GM19328 (cell line): ENCODE data around the gene RASSF4.

ENCODE experiments used
- ATAC-seq: cut with Tn5 transposase; IDR thresholded peaks from one replicate; pipeline ENCODE4 v1.9.1; 2021; ENCODE audit warnings: mild to moderate bottlenecking, moderate library complexity; ENCODE audit not compliant: unreplicated experiment

The RASSF4 gene

DNA sequence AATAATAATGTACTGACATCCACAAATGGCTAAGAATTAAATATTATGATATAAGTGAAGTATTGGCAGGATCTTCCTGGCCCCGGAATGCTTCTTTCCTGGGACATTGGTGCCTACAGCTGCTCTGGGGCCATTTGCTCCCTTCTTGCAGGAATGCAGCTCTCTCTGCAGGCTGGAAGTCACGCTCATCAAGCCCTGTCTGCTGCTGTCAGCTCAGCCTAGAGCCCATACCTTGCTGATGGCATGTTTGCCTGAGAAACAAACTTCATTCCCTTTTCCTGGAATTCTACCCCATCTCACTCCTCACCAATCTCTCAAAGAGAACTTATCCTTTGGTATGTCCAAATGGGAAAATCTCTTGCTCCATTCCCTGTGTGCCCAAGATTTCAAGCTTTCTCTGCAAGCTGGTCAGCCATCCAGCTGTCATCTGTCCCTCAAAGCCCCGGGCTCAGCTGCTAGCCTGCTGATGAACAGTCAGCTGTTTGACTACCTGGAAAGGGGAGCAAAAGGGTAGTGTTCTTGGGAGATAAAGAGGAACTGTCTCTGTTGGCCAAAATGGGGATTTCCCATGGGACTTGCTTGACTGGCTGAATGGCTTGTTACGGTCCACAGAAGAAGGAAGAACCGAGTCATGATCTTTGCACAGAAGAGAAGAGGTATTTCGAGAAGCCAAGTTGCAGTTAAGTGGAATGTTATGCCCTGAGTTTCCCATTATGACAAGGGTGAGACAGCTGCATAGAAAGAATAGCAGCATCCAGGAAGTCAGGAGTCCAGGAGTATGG lies 12.0 kb upstream of the RASSF4 start:
- ATAC-seq = peak; percentile 51

DNA sequence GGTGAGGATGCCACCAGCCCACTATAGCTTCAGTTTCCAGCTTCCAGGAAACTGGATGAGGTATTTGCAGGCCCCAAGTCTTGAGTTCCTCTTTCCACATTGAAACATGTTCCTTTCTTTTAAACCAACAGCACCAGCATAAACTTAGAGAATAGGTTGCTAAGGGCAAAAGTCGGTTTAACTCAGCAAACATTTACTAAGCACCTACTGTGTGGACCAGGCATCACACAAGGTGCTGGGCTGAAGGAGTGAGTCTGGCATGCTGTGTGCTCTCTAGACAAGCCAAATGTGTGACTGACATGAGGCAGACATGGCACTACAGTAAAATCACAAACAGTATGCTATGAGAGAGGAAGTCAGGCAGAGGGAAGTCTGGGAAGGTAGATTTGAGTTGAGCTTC lies 11.0 kb upstream of the RASSF4 start:
- ATAC-seq = no peak

DNA sequence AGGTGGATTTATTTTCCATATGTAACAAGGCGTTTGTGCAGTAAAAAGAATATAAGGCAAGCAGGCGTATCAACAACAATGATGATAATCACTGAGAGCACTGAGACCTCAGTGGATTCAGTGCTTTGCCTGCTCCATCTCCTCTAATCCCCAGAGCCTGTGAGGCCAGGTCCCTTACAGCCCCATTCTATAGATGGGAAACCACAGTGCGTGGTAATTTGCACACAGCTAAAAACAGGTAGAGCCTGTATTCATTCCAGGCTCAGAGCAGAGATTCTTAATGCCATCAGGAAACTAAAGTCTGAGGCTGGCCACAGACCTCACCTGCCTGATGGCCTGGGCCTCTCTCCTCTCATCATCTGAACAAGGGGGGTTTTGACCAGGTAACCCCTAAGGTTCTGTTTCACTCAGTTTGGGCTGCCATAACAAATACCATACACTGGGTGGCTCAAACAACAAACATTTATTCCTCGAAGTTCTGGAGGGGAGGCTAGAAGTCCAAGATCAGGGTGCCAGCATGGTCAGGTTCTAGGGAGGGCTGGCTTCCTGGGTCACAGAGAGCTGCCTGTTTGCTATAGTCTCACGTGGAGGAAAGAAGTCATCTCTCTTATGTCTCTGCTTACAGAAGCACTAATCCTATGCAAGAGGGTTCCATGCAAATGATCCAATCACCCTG lies 10.3 kb upstream of the RASSF4 start:
- ATAC-seq = no peak

- no peak for ATAC-seq
These were observed 9.7 kb upstream of the RASSF4 start for GRCh38 chr10:44949915-44950314.

GRCh38 chr10:44950326-44951225 lies 9.0 kb upstream of the RASSF4 start:
- no peak for ATAC-seq

DNA sequence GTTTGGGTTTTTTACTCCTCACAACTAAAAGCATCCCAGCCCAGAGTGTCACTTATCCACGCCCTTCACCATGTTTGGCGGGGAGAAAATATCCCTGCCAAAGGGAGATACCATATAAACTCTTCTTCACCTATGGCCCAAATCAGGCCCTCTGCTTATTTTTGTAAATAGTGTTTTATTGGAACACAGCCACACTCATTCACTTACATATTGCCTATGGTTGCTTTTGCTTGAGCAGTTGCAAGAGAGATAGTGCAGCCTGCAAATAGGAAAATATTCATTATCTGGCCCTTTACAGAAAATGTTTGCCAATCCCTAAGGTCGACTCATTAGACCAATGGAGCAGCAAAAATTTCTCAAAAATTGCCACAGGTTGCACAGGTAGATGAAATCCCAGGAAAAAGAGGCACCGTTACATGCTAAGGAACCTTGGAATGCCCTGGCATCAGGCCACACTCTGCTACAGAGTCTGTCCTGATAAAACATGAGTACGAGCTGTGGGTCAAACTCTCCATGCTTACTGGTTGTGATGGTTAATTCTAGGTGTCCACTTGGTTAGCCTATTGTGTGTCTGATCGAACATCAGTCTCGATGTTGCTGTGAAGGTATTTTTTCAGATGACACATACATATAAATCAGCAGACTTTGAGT lies 7.9 kb upstream of the RASSF4 start:
- ATAC-seq = no peak

DNA sequence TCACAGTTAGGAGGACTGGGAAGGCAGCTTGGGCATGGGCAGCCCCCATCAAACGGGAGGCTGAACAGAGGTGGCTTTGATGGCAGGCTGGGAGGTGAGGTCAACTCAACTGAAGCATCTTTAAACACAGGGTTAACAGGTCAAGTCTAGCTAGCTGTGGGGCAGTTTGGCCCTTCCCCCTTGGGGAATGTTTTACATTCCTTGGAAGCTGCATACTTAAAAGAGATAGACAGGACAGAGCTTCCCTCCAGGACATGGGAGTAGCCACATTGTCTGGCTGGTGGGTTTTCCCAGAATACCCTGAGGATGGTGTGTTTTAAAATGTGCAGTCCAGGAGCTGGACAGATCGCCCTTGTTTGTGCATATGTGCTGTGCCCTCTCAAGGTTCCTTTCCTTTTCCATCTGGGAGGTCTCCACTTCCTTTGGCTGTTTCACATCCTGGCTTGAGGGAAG lies 6.8 kb upstream of the RASSF4 start:
- no peak for ATAC-seq

GRCh38 chr10:44954042-44954441 lies 5.6 kb upstream of the RASSF4 start:
- no peak for ATAC-seq

- ATAC-seq = no peak
These were observed 4.6 kb upstream of the RASSF4 start for GRCh38 chr10:44954962-44955361.

DNA sequence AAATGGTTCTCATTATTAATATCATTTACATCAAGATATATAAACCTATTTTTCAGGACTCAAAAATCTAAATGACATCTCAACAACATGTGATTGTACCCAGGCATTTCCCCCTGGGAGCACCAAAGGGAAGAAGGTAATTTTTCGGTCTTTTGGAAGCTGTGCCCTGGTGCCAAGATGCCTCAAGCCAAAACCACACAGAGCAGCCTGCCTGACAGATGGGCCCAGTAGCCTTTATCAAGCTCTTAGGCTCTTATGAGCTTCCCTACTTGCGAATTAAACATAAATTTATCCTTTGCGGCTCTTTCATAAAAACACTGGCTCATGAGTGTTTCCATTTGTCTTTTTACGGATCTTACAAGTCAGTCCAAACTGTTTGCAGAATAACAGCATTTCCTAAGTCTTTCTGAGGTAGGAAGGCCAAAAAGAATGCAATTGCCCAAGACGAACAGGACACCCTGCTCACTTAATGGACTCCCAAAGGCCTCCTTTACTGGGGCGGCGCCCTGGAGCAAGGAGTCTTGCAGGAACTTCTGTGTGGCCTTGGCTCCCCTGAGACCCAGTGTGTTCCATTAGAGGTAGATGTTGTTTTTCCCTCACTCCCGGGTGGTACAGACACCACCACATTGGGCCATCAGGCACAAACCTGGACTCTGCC lies 4.1 kb upstream of the RASSF4 start:
- ATAC-seq = no peak

- no peak for ATAC-seq
These were observed 3.4 kb upstream of the RASSF4 start for GRCh38 chr10:44956226-44956625.

DNA sequence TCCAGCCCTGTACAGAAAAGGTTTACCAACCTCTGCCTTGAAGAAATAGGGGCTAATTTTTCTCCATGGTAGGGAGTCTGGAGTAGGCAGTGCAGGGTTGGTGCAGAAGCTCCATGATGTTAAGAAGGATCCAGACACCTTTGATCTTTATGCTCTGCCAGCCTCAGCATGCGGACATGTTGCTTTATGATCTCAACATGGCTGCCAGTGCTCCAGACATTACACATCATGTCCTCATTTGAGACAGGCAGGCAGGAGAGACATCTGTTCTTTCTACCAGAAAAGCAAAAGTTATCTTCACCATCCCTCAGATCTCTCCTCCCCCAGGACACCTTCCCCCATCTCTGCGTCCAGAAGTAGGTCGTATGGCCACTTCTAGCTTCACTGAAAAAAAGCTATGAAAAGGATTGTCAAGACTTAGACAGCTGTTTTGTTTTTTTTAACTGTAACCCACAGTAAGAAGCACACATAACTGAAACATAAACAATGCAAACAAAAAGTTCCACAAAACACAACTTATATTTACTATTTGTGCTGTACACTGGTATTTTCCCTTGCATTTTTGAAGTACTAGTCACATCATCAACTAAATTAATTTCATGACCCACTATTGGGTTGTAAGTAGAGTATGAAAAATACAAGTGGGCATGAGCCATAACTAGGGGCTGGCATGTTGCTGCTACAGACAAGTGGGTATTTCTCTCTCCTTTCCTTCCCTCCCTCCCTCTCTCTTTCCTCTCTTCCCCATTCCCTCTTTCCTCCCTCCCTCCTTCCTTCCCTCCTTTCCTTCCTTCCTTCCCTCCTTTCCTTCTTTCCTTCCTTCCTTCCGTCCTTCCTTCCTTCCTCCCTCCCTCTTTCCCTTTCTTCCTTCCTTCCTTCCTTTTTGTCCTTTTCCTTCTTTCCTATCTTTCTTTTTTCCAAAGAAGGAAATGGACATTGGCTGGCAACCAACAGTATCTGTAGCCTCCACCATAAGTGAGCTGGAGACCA lies 2.6 kb upstream of the RASSF4 start:
- no peak for ATAC-seq

DNA sequence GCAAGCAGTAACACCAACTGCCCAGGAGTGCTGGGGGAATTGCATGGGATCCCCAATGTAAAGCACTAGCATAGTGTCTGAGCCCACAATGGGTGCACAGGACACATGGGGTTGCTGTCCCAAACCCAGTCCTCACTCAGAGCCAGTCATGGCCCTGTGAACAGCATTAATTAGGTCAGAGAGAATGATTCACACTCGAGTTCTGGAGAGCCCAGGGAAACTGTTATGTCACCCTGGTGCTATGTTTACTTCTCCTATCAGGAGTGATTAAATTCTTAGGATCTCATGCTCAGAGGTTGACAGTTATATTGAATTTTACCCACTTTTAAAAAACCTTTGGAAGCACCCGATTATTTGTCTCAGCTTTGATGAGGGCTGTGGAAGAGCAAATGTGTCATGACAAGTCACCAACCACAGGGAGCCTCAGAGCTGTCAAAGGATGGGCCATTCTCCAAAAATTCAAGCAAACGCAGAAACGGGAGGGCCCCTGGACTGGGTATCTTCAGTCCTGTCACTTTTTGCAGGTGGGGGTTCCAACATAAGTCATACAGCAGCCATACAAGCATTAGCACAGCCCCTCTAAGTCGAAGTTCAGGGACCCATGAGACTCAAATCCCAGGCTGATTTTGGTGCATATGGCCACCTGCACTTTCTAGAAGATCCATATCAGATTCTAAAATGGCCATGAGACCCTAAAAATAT lies 1.3 kb upstream of the RASSF4 start:
- no peak for ATAC-seq

DNA sequence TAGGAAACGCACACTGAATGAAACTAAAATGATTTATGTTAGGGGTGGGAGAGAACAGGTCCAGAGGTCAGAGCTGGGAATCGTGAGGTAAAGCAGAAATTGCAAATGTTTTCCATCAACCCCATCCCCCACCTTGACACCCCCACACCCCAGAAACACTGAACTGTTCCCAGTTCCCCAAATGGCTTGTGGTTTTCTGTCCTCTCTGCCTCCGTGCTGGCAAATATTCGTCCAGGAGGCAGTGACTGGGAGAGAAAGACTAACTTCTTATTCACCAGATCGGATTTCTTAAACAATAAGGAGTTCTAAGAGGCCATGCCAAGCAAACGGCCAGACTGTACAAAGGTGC lies 730 bp upstream of the RASSF4 start:
- ATAC-seq = no peak

GRCh38 chr10:44960088-44960460 lies 472 bp downstream of the RASSF4 start:
- no peak for ATAC-seq

DNA sequence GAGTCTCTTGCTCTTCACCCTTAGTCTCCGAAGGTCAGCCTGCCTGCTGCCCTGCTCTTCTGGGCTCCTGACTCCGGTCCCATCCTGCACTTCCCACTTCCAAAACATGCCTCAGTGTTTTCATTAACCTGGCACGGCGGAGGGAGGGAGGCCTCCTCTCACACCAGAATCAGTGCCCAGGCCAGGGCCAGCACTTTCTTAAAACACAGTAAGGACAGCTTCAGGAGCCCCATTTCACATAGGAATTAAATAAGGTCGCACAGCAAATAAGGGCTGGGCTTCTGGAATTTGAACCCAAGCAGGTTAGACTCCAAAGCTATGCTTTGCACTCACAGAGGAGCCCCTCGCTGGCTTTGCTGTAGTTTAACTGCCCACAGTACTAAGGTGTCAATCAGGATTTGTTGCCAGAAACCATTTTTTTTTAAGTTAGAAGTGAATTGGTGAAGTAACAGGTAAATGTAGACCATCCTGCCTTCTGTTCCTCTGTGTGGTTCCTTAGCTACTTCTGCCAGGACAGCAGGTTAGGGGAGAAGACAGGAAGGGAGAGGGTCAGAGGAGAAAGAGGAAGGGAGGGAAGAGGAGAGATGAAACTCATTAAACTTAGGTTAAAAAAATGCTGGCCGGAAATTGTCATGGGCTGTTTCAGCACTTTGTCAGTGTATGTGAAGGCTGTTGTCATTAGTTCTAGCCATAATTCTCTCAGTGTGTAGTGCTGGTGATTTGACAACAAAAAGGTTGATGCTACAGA lies 1.1 kb downstream of the RASSF4 start:
- ATAC-seq = no peak

- no peak for ATAC-seq
These were observed 1.6 kb downstream of the RASSF4 start for GRCh38 chr10:44961230-44961571.
